Hepatocyte (in vitro differentiated cells): Measurements from ENCODE around the gene CYP2J2. TPM values are rescaled to one million over a fixed set of nuclear protein-coding genes. Genes with fewer than 3 reads are reported as not detected.
A peak's percentile ranks its signal among the peaks of the same experiment; 100 is the strongest.

Source experiments
- DNase-seq: peaks from one replicate; pipeline ENCODE4 v3.0.0-alpha.2; 2016; ENCODE audit warnings: low spot score
- H2AFZ ChIP-seq: fragments of 200-600 bp; sonication (generic); 2 replicates; pipeline ENCODE4 v1.6.0; 2016; ENCODE audit warnings: antibody characterized with exemption, mild to moderate bottlenecking
- H3K27ac ChIP-seq: fragments of 200-600 bp; sonication (generic); 2 replicates; pipeline ENCODE4 v1.5.1; 2016; ENCODE audit warnings: mild to moderate bottlenecking
- H3K27me3 ChIP-seq: fragments of 200-600 bp; sonication (generic); 2 replicates; pipeline ENCODE4 v1.6.1; 2016
- H3K36me3 ChIP-seq: fragments of 200-600 bp; sonication (generic); replicated peaks from 2 replicates; pipeline ENCODE4 v1.5.1; 2016; ENCODE audit warnings: low read depth; ENCODE audit not compliant: insufficient read depth
- H3K4me1 ChIP-seq: fragments of 200-600 bp; sonication (generic); 2 replicates; pipeline ENCODE4 v1.5.1; 2016; ENCODE audit warnings: mild to moderate bottlenecking, moderate library complexity; ENCODE audit not compliant: insufficient read depth
- H3K4me2 ChIP-seq: fragments of 200-600 bp; sonication (generic); 2 replicates; pipeline ENCODE4 v1.6.0; 2016
- H3K4me3 ChIP-seq: fragments of 200-600 bp; sonication (generic); 2 replicates; pipeline ENCODE4 v1.5.1; 2016; ENCODE audit warnings: mild to moderate bottlenecking
- H3K79me2 ChIP-seq: fragments of 200-600 bp; sonication (generic); 2 replicates; pipeline ENCODE4 v1.6.0; 2017; ENCODE audit warnings: mild to moderate bottlenecking
- H3K9me2 ChIP-seq: fragments of 200-600 bp; sonication (generic); replicated peaks from 2 replicates; pipeline ENCODE4 v1.6.0; 2017; ENCODE audit warnings: mild to moderate bottlenecking; ENCODE audit not compliant: insufficient read depth
- H3K9me3 ChIP-seq: fragments of 200-600 bp; sonication (generic); 2 replicates; pipeline ENCODE4 v1.5.1; 2016; ENCODE audit warnings: low read depth, mild to moderate bottlenecking
- H4K20me1 ChIP-seq: fragments of 200-600 bp; sonication (generic); 2 replicates; pipeline ENCODE4 v1.6.0; 2016; ENCODE audit warnings: mild to moderate bottlenecking; ENCODE audit not compliant: insufficient read depth, poor library complexity, severe bottlenecking
- EZH2 ChIP-seq: fragments of 200-600 bp; sonication (generic); IDR thresholded peaks from 2 replicates; pipeline ENCODE4 v1.6.1; 2016; ENCODE audit warnings: antibody characterized with exemption, mild to moderate bottlenecking, borderline replicate concordance
- EZH2phosphoT487 ChIP-seq: fragments of 200-600 bp; sonication (generic); IDR thresholded peaks from one replicate; pipeline ENCODE4 v1.6.1; 2018; ENCODE audit warnings: antibody characterized with exemption, mild to moderate bottlenecking, low read depth, moderate library complexity; ENCODE audit not compliant: unreplicated experiment, severe bottlenecking
- WGBS: methylation state at CpG from one replicate; pipeline ENCODE4 v1.1.6; 2016; ENCODE audit warnings: low lambda C conversion rate; ENCODE audit errors: missing lambda C conversion rate; 5-methylcytosine and 5-hydroxymethylcytosine counted together
- polyA plus RNA-seq: library from polyadenylated mRNA; unstranded; fragments of >200 nt; fragmentation: Nextera tagmentation; extraction: Ambion mirVana; gene quantifications from 2 replicates; pipeline ENCODE4 v1.2.1, GENCODE V29; 2016
- total RNA-seq: library from RNA; depleted of rRNA; stranded (reverse); fragments of >200 nt; gene quantifications from 2 replicates; pipeline ENCODE4 v1.2.3, GENCODE V29; 2014
- TF ChIP-seq, protein P1 (sequence below): fragments of 200-600 bp; sonication (generic); IDR thresholded peaks from 2 replicates; pipeline ENCODE4 v1.5.1; 2016; ENCODE audit warnings: antibody characterized with exemption, mild to moderate bottlenecking; ENCODE audit not compliant: poor library complexity

CYP2J2 gene
- total and polyA plus RNA-seq, 2 experiments from 2014 or later: 6.1 to 9.4 TPM

DNA sequence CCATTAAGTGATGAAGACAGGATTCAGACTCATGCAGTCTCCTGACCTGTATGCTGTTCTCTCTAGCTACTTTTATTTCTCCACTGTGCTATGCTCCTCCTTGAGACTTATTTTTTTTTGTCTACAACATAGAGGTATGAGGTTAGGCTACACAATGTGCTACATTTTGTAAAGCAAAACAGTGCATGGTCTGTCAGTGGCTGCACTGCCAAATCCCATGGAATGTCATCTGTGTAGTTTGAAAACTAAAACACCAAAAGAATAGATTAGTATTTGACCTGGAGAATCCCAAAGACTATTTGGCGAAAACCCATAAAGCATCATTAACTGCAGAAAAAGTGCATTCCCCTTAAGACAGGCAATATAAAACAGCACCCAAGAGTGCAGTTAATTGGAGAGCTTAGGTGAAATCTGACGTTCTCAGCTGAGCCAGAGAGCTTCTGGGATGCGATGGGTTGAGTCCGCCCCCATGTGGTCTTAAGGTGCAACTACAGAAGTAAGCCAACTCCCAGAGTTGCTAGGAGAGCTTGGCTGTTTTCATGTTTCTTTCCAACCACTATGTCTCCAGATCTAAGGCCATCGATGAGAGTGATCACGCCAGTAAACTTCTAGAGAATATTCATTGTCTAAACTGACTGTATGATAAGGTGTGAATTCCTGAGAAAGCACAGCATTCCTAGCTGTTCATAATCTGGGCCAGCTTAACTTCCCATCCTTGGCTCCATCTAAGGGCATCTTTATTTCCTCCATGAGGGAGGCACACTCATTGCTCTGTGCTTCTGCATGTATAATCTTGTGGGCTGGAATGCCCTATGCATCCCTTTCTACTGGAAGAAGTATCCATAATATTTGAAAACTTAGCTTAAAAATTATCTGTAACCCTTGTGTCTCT, 20.7 kb upstream of the CYP2J2 start:
- TF ChIP-seq, protein P1, sequence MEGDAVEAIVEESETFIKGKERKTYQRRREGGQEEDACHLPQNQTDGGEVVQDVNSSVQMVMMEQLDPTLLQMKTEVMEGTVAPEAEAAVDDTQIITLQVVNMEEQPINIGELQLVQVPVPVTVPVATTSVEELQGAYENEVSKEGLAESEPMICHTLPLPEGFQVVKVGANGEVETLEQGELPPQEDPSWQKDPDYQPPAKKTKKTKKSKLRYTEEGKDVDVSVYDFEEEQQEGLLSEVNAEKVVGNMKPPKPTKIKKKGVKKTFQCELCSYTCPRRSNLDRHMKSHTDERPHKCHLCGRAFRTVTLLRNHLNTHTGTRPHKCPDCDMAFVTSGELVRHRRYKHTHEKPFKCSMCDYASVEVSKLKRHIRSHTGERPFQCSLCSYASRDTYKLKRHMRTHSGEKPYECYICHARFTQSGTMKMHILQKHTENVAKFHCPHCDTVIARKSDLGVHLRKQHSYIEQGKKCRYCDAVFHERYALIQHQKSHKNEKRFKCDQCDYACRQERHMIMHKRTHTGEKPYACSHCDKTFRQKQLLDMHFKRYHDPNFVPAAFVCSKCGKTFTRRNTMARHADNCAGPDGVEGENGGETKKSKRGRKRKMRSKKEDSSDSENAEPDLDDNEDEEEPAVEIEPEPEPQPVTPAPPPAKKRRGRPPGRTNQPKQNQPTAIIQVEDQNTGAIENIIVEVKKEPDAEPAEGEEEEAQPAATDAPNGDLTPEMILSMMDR: peak; percentile 86
- no peak for TF ChIP-seq EZH2
- TF ChIP-seq EZH2phosphoT487: no peak
- H3K36me3 ChIP-seq: no peaks in the 10 kb centered on the region
- no peaks in the 10 kb centered on the region for H4K20me1 ChIP-seq
- no peaks in the 10 kb centered on the region for H3K9me2 ChIP-seq
- H2AFZ ChIP-seq: no peak overlapping the region
- DNase-seq: peak; percentile 88
- no peak overlapping the region for H3K4me3 ChIP-seq
- H3K79me2 ChIP-seq: no peaks in the 10 kb centered on the region
- H3K27me3 ChIP-seq: no peaks in the 10 kb centered on the region
- 7% methylated on average over 6 of the region's 6 CpGs for WGBS
- H3K4me2 ChIP-seq: no peak overlapping the region
- H3K9me3 ChIP-seq: no peaks in the 10 kb centered on the region
- H3K4me1 ChIP-seq: no peaks in the 10 kb centered on the region
- no peak overlapping the region for H3K27ac ChIP-seq

DNA sequence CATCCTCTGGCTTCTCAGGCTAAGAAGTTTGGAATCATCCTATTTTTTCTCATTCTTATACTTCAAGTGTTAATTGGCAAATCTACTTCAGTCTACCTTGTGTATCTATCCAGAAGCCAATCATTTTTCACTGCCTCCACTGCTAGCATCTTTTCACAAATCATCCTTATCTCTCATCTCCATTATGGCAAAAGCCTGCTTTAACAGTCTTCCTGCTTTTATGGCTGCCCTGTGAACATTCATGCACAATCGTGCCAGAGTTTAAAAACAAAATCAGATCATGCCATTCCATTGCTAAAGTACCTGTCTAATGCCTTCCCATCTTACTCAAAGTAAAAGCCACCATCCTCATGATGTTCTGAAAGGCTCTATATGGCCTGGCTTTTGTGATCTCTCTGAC, 19.2 kb upstream of the CYP2J2 start:
- Histone ChIP-seq H3K27me3 (no peaks in the 10 kb centered on the region), H3K4me1 (no peaks in the 10 kb centered on the region), H3K9me3 (no peaks in the 10 kb centered on the region), H3K4me2 (no peak overlapping the region), H3K36me3 (no peaks in the 10 kb centered on the region), H3K79me2 (no peaks in the 10 kb centered on the region), H3K9me2 (no peaks in the 10 kb centered on the region), H3K4me3 (no peak overlapping the region), H4K20me1 (no peaks in the 10 kb centered on the region), H3K27ac (no peak overlapping the region), H2AFZ (no peak overlapping the region)
- DNase-seq: no peak
- TF ChIP-seq EZH2 (no peak), EZH2phosphoT487 (no peak)
- TF ChIP-seq, protein P1: no peak
- WGBS: 20% methylated on average over 1 of the region's 1 CpG

DNA sequence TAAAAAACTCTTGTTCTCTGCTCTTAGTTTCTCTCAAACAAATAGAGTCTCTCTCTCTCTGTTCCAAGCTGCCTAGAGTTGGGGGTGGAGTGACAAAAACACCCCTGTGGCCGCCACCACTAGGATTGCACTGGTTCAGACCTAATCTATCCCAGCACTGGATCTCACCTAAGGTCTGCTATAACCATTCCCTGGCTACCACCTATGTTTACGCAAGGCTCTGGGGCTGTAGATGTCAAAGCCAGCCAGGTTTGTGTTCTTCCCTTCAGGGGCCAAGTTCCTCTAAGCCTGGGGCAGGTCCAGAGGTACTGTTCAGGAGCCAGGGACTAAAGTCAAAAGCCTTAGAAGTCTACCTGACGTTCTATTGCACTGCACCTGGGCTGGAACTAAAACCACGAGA, 12.8 kb upstream of the CYP2J2 start:
- Histone ChIP-seq H3K79me2 (no peaks in the 10 kb centered on the region), H3K9me3 (no peaks in the 10 kb centered on the region), H3K4me2 (no peak overlapping the region), H3K36me3 (no peaks in the 10 kb centered on the region), H3K4me1 (no peaks in the 10 kb centered on the region), H2AFZ (no peak overlapping the region), H3K27me3 (no peaks in the 10 kb centered on the region), H3K27ac (no peak overlapping the region), H3K4me3 (no peak overlapping the region), H4K20me1 (no peaks in the 10 kb centered on the region), H3K9me2 (no peaks in the 10 kb centered on the region)
- no peak for DNase-seq
- WGBS: 89% methylated on average over 4 of the region's 4 CpGs
- TF ChIP-seq EZH2phosphoT487 (no peak), EZH2 (no peak)
- TF ChIP-seq, protein P1: no peak
